Measurements from ENCODE around the gene NHEJ1.

NHEJ1 gene

DNA sequence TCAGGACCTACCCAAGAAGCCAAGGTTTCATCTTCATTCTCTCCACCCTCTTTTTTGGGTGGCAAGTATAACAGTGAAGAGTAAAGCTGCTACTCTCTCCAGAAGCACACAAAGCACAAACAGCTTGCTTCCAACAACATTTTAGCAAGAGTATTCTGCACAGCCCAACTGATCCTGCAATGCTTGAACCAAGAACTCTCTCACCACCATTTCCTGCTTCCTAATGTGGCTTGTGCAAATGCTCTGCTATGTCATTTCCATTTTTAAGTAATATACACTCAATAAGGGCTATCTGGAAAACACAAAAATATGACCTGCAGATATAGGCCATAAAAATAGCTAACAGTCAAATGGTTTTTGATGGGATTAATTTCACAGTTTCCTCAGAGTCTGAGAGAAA is 75.8 kb downstream of the NHEJ1 start:
- no peak for DNase-seq

DNA sequence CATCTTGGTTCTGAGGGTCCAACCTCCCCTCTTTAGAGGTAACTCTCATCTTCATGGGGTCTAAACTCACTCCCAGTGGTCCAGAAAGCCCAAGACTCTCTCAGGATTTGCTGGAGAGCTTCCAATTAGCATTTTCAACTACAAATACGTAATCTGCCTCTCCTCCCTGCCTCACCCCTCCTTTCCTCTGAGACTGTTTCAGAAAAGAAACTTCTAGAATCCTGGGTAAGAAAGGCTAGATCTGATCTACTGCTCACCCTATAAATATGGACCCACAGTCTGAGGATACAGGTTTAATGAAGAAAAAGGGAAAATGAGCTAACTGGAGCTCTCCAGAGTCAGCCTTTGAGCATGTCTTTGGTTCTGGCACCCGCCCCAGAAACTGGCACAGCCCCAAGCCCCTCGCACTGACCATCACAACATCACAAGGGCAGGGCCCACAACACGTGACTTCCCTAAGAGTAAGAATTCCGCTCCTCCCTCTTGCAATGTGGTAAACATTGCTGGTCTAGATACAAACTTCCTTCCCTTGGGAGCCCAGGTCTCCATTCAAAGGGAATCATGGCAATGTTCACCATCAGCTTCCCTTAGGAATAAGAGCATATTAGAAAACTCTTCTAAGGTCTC is 78.2 kb downstream of the NHEJ1 start:
- DNase-seq = no peak

DNA sequence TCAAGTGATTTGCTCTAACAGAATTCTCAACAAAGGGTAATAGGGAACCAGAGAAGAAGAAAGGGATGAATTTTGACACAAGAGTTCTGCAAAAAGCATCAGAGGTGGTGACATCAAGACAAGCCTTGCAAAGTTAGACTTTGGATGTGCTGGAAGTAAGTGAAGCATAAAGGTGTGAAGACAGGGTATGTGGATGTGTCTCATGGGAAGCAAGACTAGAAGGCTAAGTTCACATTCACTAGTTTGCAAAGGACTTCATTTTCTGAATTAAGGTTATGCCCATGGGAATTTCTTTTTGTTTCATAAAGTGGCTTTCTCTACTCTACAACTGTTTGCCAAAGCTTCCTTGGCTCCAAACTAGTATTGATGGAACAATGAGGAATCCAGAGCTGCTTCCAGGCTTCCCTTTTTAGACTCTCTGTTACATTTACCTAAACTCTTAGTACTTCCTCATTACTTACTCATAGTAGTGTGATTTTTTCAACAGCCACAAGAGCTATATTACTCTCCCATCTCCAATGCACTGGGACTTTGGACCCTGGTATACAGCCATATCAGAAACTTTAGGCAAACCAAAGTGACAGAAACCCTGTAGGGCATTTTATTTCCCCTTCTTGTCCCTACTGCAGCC is 78.8 kb downstream of the NHEJ1 start:
- no peak for DNase-seq

DNA sequence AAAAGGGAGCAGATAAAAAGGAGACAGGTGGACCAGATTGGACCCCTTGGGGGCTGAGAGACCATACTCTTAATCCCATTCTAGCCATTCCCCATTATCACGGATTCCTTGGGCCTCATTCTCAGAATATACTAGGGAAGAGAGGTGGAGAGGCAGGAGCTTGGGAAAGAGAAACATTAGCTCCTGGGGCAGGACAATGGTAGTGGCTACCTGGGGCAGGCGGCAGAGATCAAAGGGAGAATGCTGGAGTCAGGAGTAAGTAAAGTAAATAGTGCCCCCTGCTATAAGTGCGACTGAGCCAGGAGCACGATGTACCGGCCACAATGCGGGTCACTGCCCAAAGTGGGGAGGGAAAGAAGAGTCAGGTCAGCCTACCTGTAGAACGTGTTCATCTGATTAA is 79.5 kb downstream of the NHEJ1 start:
- DNase-seq = no peak

DNA sequence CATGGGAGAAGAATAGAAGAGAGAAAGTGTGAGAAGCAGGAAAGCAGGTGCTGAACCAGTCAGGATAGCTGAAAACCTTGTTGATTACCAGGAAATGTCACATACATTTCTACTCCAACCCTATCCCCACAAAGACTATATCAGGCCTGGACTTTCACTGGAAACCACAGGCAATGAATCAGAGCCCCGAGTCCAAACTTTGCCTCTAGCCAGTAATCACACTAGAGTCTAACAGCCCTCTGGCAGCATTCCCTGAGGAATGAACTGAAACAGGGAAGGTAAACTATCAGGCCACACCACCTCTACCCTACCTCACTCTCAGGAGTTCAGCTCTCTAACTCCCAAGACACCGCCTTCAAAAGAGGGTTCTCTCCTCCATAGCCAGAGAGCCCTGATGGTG is 81.2 kb downstream of the NHEJ1 start:
- no peak for DNase-seq

DNA sequence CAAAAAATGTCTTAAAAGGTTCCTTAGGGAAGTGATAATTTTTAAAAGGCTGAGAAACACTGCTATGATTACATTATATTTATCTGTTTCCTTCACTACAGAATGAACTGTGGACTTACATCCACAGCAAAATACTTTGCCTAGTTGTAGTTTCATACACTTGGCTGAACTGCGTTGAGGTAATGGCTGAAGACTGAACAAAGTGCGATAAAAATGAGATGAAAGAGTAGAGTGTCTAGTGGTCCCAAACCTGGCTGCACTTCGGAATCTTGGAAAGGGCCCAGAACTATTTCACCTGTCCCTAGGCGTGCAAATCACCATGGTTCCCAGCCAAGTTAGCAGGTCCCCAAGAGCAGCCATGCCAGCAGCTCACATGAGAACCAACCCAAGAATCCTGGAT is 81.7 kb downstream of the NHEJ1 start:
- DNase-seq = no peak

DNA sequence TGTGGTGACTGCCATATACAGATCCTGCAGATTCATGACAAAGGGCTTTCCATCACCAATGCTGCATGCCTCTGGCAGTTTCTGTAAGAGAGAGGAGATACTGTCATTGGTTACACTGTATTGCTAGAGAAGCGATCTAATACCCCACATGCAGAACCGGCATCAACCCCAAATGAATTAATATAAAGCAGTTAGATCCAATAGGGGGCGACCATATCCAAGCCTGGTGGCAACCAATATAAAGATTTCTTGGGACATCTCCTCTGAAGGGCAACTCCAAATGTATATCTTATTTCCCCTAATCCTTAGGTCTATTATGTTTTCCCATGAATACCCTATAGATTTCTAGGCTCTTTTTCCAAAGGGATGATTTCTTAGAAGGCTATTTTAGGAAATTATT is 82.5 kb downstream of the NHEJ1 start:
- no peak for DNase-seq

DNA sequence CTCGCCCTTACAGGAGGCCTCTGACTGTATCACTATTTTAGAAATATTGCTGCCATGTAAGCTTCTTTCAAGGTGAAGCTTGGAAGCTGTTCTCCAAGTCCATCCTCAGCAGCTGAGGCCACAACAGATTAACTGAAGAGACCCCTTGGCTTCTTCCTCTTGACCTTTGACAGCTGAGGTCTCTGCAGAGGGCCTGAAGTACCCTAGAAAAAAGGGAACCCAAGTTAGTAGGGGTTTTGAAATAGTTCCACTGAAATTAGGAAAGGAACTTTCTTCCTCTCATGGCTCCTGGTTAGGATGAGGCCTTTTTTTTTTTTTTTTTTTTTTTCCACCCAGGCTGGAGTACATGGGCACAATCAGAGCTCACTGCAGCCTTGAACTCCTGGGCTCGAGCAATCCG is 84.4 kb downstream of the NHEJ1 start:
- no peak for DNase-seq

DNA sequence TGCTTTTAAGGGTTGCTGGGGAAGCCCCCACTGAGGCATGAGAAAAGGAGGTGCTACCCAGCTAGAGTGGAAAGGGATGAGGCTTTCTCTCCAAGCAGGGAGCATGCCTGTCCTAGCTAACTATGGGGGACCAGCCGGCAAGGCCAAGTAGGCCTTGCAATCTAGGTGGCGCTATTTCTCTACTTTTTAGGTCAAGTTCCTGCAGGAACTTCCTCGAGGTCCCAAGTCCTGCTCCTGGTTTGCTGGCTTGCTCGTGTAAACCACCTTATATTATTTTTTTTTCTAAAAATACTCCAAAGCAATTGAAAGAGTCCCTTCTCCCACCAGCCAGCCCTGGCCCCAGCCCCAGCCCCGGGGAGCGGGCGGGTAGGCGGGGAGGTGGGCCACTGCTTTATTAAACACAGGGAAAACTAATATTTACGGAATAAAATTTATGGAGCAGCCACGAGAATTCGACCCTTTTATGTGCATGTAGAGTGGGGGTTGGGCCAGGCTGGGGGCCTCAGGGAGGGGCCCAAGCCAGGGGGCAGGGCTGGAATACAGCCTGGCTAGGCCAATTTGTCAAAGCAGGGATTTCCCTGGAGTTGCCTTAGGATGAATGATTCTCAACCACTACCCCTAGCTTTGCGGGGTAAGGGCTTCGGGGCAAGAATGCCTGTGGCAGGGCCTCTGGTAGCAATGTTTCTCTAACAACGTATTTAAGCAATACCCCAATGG is 87.0 kb downstream of the NHEJ1 start:
- peak; percentile 63 for DNase-seq

DNA sequence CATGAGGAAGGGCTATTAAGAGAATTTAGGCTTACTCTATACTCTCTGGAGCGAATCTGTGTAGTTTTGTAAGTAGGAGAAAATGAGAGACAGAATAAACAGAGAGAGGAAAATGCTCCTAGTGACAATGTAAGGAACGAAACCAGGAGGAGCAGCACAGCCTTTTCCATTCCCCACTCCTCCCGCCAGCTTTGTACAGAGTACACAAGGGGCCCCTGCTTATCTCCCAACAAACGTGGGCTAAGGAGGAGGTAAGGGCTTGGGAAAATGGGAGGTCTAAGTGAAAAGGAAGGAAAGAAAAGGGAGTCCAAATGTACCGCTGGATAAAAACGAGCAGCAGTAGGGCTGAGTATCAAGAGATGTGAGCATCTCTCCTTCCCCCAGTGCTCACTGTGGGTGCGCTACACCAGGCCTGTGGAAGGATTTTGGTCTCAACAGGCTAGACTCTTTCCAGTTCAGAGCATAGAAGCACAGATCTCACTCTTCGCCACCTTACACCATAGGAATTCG is 87.8 kb downstream of the NHEJ1 start:
- DNase-seq = no peak

DNA sequence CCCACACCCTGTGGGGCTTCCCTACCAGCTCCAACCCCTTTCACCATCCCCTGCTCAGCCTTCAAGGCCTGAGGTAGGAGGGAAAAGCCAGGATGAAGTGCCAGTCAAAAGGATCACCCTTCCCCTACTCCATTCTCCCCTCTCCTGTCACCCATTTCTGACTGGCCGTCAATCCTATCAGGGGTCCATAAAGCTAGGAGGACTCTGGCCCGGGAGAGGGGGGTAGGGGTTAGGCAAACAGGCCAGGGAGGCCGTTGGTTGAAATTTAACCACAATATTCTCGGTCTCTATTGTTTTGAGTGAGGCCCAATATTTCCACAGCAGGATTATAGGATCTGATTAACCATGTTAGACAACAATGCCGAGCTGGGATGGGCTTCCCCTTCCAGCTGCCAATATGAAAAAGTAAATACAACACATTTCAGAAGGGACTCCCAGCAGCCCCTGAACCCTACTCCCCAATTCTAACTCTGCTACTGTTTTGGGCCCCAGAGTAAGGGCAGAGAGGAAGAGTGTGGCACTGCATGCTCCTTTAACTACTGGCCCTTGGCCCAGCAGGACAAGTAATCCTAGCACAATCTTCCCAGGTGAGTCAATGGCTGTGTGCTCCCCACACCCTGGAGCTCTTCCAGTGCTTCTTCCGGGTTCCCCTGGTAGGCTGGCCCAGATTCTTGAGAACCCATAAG is 89.3 kb downstream of the NHEJ1 start:
- no peak for DNase-seq

DNA sequence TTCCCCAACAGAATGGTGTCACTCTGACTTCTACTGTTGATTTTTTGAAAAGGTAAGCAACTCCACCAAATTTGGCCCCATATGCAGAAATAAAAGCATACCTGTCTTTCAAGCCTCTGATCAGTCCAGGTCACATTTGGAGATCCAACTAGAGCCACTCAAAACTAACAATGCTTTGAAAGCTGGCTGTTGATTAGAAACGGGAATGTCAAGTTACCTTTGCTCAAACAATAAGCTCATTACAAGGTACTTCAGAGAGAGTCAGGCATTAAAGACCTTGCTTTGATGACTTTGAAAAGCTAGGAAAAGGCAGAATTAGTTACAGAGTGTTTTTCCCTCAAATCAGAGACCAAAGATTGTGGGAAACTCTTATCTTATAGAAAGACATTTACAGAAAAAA is 95.1 kb downstream of the NHEJ1 start:
- DNase-seq = no peak

DNA sequence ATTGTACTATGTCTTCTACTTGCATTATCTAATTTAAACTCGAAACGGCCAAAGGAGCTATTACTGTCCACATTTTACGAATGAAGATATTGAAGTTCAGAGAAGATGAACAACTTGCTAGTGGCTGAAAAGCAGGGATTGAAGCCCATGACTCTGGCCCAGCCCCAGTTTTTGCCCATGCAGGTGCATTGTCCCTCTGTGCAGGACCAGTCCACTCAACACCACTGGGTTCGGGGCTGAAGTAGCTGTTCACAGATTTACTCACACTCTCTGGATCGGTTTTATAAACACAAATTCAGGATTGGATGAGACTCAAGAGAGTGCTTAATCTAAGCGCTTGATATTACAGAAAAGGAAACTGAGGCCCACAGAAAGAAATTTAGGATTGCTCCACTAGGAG is 98.5 kb downstream of the NHEJ1 start:
- no peak for DNase-seq

DNA sequence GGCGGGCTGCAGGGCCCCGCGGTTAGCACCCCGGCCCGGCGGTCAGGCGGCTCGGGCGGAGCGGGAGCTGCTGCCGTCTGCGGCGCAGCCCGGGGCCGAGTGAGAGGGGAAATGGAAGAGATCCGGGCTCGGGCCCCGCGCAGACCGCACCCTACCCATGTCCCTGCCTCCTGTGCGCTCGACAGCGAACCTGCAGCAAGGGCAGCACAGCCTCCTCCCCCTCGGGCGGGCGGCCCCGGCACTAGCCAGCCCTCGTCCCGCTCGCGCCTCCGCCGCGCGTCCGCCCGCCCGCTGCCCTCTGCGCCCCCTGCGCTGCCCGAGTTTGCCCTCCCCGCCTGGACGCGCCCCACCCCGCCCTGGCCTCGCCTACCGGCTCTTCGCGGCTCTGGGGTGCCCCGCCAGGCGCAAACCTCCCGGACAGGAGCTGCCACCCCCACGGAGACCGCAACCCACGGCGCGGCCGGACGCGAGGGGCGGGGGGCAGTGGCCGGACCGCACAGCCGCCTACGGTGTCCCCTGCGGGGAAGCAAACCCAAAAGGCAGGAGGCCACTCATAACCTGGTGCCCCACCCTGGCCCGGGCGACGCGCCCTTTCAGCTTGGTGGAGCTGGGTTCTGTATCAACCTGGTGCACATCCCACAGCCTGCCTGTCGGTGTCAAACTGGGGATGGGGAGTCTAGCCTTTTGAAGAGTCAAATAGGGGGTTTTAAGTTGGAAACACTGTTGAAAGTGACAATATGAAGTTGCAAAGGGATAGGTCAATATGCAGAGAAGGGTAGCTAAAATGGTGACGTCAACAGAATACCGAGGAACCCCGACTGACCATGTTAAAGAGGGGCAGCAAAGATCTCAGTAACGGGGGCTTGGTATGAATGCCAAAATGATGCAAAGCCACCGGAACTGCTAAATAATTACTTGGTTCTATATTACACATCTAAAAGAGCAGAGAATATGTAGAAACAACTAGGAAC is 99.5 kb downstream of the NHEJ1 start, which contains the start of gene IHH:
Gene IHH (minus strand): TSS at position 101 of the 971 bp plus-strand sequence. CDS start 454 bp downstream, outside the sequence.
- DNase-seq = peak; percentile 21

DNA sequence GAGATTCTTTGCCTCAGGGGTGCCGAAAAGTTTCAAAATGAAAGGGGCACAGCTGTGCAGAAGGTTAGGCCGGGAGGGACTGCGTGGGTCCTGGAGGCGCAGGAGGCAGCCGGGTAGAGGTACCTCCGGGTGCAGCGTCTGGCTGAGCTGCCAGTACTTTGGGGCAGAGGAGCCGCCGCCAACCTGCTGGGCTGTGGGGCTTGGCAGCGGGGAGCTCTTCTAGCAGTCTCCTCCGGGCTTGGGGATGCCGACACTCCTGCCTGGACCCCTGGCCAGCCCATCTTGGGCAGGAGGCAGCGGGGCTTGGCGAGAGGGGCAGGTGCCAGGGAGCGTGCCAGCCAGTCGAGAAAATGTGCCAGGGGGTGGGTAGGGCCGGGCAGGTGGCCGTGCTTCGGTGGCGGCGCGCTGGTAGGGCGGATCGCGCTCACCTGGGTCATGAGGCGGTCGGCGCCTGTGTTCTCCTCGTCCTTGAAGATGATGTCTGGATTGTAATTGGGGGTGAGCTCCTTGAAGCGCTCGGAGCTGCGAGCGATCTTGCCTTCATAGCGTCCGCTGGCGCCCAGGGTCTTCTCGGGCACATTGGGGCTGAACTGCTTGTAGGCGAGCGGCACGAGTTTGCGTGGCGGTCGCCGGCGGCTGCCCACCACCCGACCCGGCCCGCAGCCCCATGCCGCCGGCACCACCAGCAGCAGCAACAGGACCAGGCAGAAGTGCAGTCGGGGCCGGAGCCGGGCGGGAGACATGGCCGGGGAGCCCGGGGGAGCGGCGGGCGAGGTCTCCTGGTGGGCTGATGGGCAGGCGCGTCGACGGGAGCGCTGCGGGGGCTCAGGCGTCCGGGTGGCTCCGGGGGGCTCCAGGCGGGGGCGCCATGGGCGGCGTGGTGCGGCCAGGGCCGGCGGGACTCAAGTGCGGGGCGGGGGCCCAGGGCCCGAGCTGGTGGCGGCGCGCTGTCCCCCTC is 100.6 kb downstream of the NHEJ1 start:
- DNase-seq = peak; percentile 9

DNA sequence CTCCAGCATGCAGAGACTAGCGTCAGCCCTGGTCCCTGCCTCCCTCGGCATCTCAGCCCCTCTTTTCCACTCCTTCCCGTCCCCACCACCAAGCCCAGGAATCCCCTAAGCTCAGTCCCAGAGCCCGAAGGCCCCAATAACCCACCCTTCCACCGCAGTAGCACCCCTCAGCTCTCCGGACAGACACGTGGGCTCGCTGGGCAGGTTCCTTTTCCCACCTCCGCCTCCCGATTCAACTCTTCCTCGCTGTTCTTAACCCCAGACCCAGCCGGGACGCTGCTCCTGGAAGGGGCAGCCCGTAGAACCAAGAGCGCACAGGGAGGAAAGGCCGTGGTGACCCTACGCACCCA is 101.3 kb downstream of the NHEJ1 start:
- no peak for DNase-seq

DNA sequence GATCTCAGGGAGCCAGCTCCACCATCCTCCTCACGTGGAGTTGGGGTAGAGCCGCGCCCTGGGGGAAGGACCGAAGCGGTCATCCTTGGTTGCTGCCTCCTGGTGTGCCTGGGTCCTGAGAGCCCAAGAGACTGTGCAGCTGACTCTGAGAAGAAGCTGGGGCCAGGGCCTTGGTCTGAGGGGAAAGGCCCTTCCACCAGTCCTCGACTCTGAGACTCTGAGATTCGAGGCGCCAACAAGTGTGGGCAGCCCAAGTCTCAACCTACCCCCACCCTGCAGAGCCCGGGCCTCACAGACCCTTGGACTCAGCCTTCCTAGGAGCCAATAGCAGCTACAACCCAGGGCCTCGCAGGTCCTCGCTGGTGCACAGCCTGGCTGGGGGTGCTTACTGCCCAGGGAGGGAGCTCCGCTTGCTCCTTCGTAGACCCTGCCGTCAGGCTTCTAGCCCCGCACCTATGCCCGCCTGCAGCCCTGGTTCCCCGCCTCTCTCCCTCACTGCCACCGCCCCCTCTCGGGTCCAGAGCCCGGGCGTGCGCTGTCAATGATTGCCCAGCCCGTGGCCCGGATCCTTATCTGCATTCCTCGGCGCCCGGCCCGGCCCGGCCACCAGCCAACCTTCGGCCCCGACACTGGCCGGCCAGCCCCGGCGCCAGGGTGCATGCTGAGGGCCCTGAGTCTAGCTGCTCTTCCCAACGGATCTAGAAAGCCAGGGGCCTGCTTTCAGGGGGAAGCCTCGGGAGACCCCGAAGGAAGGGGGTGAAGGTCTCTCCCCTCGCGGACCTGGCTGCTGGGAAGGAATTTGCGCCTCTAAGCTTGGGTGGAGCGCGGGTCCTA is 101.9 kb downstream of the NHEJ1 start:
- no peak for DNase-seq

DNA sequence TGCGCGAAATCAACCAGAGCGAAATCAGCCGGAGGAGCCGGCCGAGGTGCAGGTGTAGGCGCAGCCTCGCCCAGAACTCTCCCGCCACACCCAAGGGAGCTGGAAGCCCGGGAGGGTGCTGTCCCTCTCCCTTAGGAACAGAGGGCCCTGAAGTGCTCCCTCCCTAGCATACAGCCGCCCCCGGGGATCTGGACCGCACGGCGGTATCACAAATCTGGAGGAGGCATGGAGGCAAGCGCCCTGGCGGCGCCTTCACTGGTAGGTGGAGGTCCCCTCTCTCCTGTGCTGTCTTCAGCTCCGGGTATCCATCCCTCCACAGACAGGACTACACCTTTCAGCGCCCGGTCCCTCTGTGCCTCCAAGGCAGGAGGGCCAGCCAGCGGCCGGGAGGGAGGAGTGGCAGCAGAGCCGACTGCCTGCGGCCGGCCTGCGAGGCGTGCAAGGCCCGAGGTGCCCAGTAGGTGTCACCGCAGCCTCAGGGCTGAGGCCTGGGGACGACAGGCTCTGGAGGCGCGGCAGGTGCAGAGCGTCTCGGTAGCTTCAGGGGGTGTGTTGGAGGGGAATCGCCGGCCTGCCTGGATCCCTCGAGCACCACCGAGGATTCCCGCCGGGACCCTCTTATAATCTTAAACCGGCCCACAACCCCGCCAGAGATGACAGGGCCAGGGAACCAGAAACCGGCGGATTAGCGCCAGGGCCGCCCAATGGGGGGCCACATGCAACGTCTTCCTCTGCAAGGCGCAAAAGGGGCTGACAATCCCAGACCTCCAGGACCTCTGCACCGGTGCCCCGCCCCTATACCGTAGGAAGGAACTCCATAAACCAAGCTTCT is 102.7 kb downstream of the NHEJ1 start:
- DNase-seq = peak; percentile 72

All from NCI-H146 (cell line).